Activated naive CD4-positive, alpha-beta T cell treated with anti-CD3 and anti-CD28 coated beads, Interleukin-2, amount 50 U/mL, for 16 hours (primary cell): Measurements from ENCODE around the gene RNF115.

ENCODE experiments used
- DNase-seq: peaks from one replicate; pipeline ENCODE4 v3.0.0-alpha.2; 2020

The RNF115 gene

GRCh38 chr1:145692785-145693443 is 131.0 kb downstream of the RNF115 start:
- DNase-seq = no peak

- no peak for DNase-seq
Observed at GRCh38 chr1:145690587-145691558, 133.0 kb downstream of the RNF115 start.

GRCh38 chr1:145689922-145690321 is 134.0 kb downstream of the RNF115 start:
- DNase-seq = no peak

- no peak for DNase-seq
Observed at GRCh38 chr1:145688924-145689323, 135.0 kb downstream of the RNF115 start.
